ENCODE measurements around the gene SS18L1.
"Not testable (repeated sequence)": the region's sequence is repeated elsewhere in the genome, so short reads cannot be mapped to it uniquely, and the experiment has no call there.

The SS18L1 gene

DNA sequence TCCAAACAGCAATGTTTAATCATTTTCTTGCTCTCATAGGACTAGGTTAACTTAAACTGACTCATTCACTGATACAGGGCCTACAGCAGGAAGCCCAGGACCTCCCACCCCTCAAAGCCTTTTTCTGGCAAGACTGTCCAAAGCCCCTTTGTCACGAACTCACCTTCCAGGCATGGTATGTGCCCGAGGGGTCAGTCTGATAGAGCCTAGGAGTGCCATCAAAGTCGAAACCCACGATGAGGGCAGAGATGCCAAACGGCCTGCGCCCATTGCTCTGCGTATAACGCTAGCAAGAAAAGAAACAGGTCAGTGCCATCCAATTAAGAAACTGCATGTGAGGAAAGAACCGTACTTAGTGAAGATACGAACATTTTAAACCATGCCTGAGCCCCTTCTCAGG is 4.7 kb upstream of the SS18L1 start:
- DNase-seq, result no peak

- no peak for DNase-seq
Measured at GRCh38 chr20:62139636-62140035, 3.9 kb upstream of the SS18L1 start.

- DNase-seq, result no peak
Measured at GRCh38 chr20:62141043-62141396, 2.5 kb upstream of the SS18L1 start.

GRCh38 chr20:62141397-62142251 is 1.9 kb upstream of the SS18L1 start:
- DNase-seq, result no peak

DNA sequence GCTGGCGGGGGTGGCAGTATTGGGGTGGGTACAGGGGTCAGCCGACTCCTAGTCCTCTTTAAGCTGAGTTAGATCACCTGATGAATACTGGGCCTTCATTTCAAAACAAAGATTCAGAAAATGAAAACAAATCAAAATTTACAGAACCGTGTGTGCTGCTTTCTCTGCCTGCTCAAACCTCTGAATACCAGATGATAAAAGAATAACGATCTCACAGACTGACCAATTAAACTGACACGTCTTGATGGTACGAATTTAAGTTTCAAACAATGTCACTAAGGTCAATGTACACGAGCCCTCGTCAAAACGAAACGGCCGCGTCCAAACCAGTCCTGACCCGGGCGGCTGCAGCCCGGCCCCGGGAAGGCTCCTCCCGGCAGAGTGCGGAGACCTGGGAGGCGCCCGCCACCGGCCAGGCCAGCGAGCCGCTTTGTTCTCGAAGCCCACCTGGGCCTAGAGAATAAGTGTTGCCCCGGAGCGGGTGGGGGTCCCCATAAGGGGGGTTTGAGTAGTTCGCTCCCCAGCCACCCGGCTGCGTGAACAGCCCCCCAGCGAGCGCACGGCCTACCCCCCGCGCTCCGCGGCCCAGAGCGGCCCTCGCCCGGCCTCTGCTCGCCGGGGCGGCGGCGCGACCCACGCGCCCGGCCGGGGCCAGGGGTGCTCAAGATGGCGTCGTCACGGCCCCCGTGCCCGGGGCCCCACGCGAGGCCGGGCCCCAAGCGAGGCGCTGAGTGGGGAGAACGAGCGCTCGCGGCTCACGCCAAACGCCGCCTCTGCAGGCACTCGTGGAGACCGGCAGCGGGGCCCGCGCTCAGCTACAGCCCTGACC is 1.1 kb upstream of the SS18L1 start:
- DNase-seq, result peak in 1 of 4 experiments; percentile 31

DNA sequence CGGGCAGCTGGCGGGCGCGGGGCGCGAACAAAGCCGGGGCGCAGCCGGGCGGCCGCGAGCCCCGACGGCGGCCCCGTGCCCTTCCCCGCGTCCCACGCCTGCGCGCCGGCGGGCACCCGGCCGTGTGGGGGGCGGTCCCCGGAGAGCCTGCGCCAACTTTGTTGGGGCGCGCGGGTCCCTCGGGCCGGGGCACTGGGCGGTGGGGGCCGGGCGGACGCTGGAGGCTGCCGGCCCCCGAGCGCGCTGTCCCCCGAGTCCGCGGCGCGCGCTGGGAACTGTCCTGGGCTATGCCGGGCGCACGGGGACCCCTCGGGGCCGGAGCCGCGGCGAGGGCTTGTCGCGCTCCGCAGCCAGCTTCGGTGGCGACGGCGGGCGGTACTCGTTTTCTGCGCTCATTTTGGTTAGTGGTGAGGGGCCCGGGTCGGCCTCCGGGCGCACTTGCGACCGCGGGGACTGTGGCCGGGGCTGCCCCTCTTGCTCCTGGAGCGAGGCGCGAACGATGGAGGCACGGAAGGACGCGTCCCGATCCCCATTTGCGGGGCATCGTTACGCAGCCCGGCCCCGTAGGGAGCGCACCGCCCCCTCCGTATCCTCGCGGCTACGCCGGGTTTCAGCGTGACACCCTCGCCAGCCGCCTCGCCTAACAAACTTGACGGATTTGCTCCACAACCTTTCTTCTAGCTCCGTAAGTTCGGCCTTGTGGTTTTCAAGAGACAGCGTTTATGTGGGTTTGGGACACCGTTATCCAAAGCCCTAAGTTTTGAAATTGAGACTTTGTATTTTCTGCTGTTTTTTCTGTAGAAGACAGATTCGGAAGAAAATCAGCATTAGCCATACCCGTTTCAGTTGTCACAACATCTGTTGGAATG is 622 bp downstream of the SS18L1 start:
- DNase-seq, result peak in 2 of 4 experiments; percentile 14 to 25

DNA sequence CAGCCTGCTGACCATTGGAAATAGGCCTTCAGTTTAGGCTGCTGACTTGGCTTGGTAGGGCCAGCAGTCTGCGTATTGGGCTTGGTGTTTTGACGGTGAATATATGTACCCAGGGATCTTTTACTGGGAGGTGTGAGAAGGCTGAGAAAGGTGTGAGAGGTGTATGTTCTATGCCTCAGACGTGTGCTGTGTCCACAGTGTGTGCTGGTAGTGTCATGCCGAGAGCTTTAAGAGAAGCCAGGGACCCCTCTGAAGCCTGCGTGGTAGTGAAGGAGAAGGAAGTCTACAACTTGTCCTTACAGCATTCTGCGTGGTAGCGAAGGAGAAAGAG is 2.1 kb downstream of the SS18L1 start:
- no peak for DNase-seq

- no peak for DNase-seq
Measured at GRCh38 chr20:62146019-62146755, 2.6 kb downstream of the SS18L1 start.

DNA sequence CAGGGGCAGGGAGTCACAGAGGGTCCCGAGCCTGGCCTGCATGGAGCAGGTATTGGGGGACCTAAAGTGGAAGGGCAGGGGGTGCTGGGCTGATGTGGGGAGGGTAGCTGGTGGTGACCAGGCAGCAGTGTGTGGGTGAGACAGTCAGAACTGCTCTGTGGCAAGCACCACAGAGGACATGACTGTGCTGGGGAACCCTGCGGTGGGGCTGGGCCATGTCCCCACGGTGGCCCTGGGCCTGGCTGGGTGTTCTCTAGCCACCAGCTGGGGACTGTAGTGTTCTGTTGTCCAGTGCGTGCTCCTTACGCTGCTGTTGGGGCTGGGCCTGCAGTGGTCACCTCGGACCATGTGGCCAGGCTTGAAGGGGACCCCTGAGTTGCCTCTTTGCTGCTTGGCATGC is 3.6 kb downstream of the SS18L1 start:
- DNase-seq, result no peak

- DNase-seq, result no peak
Measured at GRCh38 chr20:62147528-62147927, 4.0 kb downstream of the SS18L1 start.

DNA sequence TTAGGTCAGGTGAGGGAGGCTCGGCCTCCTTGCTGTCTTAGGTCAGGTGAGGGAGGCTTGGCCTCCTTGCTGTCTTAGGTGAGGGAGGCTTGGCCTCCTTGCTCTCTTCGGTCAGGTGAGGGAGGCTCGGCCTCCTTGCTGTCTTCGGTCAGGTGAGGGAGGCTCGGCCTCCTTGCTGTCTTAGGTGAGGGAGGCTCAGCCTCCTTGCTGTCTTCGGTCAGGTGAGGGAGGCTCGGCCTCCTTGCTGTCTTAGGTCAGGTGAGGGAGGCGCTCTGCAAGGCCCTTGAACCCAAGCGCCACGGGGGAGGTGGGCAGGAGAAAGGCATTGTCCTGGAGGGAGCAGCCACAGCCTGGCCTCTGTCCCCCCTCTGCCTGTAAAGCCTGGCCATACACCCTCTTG is 4.8 kb downstream of the SS18L1 start:
- DNase-seq, result not testable (repeated sequence)

DNA sequence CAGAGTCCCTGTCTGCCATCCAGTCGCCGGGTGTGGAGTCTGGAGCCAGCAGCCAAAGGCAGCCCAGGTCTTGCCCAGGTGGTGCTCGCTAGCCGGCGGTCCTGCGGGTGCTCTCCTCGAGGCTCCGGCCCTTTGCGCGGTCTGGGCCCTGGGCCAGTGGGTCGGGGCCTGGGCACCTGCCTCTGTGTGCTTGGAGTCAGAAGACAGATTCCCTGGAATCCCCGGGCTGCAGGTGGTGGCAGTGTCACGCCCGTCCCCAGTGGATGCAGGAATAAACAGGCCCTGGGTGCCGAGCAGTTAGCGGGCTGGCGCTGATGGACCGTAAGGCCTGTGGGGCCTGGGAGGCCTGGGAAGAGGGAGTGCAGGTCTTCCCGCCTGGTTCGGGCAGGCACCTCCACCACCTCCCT is 5.3 kb downstream of the SS18L1 start:
- no peak for DNase-seq

DNA sequence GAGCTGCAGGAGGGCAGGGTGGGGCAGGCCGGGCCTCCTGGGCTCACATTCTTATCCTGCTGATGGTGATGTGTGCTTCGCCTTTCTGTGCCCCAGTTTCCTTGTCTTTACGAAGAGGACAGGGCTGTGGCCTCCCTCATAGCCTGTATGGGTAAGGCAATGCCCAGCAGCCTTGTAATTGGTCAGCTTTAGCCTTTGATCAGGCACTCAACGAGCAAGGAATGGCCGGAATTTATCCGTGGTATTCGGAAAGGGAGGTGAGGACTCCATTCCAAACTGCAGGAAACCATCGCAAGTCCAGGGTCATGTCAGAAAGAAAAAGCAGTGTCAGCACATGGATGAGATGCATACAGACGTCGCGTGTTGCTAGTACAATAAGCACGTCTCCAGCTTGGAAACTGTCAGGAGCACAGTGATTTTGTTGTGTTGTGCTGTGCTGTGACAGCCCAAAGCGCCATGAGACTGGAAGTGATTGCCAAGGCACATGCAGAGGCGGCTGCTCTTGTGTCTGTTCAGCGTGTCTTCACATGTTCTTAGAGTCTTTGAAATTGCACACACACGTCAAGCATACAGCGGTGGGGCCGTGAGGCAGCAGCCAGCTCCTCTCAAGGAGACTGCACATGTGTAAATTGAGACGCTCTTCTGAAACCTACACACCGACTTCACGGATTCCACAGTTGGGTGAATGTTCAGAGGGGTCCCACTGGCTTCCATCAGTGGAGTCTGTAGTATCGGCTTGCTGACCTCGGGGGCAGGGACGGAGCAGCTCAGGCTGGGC is 6.2 kb downstream of the SS18L1 start:
- DNase-seq, result no peak

DNA sequence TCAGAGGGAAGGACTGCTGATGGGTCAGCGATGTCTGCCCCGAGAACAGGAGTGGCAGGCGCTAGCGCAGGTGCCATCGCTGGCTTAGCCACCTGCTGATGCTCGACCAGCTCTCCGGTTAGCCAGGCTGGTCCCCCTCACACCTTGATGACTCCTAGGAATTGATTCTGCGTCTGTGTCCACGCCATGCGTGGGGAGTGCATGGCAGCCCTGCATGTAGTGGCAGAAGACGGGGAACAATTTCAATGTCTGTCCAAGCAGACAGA is 6.7 kb downstream of the SS18L1 start:
- no peak for DNase-seq

DNA sequence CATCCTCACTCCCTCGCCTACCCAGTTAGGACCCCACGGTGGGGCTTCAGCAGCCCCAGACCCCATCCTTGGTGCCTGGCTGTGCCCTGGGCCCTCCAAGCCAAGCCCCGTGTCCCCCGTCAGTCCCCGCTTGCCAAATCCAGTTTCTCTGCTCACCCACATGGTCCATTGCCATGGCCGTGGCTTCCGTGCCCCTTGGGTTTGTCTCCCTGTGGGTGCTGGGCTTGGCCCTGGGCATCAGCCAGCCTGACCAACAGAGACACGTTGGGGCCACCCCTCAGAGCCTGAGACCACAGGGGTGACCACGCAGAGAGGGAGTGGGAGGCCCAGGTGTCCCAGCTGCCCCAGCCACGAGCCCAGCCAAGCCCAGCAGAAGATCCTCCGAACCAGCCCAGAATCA is 7.7 kb downstream of the SS18L1 start:
- no peak for DNase-seq

GRCh38 chr20:62151835-62152364 is 8.3 kb downstream of the SS18L1 start:
- DNase-seq, result no peak

GRCh38 chr20:62155428-62156253 is 12.1 kb downstream of the SS18L1 start:
- no peak for DNase-seq

DNA sequence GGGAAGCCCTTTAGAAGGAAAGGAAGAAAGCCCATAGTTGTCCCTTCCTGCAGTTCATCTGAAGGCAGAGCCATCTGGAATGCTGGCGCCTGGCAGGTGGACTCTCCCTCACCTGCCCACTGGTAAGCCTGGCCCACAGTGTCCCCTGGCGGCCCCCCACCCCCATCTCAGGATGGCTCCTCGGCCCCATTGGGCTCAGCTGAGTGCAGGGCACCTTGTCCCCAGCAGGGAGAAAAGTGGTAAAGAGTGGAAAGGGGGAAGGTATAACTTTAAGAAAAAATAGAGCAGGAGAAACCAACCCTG is 12.6 kb downstream of the SS18L1 start:
- DNase-seq, result no peak

DNA sequence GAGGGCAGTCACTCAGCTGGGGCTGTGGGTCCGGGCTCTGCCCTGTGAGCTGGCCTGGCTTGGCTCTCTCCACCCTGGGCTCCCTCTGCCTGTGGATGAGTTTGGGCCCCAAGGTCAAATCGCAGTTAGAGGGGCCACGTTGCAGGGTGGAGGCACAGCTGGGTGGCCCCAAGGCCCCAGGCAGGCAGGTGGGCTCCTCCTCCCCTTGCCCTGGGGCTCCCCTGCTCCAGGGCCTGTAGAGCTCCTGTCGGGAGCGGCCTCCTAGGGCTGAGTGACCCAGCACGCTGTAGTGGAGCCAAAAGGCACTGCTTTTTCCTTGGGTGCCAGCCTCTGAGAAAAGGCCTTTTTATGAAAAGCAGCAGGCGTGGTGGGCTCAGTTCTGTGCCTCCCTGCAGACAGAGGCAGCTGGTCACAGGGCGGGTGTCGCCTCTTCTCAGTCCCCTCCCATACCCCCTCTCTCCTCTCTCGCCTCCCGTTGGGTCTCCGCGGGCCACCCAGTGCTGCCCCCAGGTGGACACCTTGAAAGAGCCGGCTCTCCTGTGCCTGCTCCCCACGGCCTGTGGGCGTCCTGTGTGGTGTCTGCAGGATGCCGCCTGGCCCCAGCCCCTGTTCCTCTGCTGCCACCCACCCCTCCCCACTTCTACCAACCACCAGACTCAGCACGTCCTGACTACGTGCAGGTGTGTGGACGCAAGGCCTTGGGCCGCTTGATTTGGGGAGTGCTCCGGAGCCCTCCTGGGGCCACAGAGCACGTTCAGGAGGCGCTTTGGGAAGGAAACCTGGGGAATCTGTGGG is 13.2 kb downstream of the SS18L1 start:
- DNase-seq, result peak; percentile 47 to 65 (median 52)

DNA sequence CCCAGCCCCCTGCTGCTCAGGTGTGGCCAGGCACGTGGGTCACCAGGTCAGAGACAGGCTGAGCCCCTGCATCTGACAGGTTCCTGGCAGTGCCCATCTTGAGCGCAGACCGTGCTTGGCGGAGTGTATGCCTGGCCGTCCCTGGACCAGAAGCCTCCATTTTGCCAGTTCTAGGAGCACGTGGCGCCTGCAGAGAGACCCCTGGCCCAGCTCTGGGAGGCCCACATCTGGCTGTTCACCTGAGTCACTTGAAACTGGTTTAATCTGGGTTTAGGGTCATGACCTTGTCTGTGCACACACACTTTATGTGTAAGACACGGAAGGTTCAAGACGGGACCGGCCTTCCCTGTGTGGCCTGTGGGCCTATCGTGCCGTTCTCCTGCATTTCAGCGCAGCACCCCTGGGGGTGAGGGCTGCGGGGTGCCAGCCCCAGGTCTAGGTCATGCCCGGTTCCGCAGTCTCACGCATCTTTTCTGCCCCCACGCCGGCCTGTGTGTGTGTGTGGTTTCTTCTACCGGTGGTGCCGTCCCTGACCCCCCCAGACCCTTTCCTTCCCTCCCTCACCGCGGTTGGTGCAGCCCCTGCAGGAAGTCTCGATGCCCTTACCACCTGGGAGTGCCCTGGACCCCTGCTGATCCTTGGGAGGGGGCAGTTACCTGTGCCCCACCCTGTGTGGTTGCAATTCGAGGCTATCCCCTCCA is 14.0 kb downstream of the SS18L1 start:
- no peak for DNase-seq
